ENCODE results near the gene KLK10. TPM values are rescaled to one million over a fixed set of nuclear protein-coding genes. Genes with fewer than 3 reads are reported as not detected.

Gene KLK10
- total RNA-seq, 4 donors from 2014 or later, result 0.27 to 1.3 TPM; not detected in 2

DNA sequence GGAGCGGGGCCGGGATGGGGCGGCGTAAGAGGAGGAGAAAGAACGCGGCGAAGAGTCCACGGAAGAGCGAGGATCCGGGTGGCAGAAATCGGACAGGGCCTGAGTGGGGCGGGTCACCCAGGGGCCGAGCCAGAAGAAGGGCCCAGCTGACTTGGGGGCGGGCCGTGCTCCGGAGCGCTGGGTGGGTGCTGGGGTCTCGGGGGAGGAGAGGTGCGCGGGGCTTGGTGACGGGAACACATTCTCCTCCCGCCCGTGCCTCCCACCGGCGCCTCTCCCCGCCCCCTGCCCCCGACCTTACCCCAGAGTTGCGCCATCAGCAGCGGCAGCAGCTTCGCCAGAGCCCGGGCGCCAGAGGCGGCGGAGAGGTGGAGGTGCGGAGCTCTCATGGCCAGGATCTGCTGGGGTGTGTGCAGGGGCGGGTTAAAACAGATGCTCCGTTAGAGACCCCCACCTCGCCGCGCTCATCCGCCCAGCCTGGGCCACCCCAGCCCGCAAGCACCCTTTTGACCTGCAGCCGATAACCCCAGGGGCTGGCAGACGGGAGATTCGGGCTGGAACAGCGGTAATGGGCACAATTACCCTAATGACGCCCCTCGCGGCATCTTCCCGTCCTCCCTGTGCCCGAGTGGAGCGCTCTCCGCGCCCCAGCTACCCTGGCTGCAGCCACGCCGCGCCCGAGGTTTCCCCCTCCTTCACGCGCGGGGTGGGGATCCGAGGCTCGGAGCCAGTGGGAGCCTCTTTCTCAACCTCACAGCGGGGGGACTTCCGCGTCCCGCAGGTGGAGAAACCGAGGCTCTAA, 565 bp downstream of the KLK10 start:
- Histone ChIP-seq H3K4me3 (peak overlapping the region in 2 of 4 donors; percentile 12 to 18), H3K4me1 (peaks cover 0 to 22% (median 12%) of the 10 kb centered on the region in 4 donors), H3K27ac (no peak overlapping the region), H3K27me3 (peaks cover 68% of the 10 kb centered on the region), H3K36me3 (no peaks in the 10 kb centered on the region), H3K9me3 (no peaks in the 10 kb centered on the region)
- TF ChIP-seq, protein P1, sequence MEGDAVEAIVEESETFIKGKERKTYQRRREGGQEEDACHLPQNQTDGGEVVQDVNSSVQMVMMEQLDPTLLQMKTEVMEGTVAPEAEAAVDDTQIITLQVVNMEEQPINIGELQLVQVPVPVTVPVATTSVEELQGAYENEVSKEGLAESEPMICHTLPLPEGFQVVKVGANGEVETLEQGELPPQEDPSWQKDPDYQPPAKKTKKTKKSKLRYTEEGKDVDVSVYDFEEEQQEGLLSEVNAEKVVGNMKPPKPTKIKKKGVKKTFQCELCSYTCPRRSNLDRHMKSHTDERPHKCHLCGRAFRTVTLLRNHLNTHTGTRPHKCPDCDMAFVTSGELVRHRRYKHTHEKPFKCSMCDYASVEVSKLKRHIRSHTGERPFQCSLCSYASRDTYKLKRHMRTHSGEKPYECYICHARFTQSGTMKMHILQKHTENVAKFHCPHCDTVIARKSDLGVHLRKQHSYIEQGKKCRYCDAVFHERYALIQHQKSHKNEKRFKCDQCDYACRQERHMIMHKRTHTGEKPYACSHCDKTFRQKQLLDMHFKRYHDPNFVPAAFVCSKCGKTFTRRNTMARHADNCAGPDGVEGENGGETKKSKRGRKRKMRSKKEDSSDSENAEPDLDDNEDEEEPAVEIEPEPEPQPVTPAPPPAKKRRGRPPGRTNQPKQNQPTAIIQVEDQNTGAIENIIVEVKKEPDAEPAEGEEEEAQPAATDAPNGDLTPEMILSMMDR (IDR thresholded peaks at IDR 0.05), result no peak
- TF ChIP-seq POLR2A (IDR thresholded peaks at IDR 0.05), result no peak
- TF ChIP-seq EP300 (IDR thresholded peaks at IDR 0.05; ENCODE audit: low read depth), result no peak
- TF ChIP-seq POLR2AphosphoS5 (IDR thresholded peaks at IDR 0.05), result no peak
- in situ Hi-C loops (cut with MboI; ENCODE audit: low pct_ligation_motif_present in 1 of 4, low pct_unique_long_range_greater_than_20kb in 1 of 4, low sequenced_read_pairs in 3 of 4) (no loop called here), intact Hi-C loops (cut with DNase I; ENCODE audit: low total_unique reads) (no loop called here)
- no peak for DNase-seq
- 6% methylated on average over 65 of the region's 68 CpGs; no CpG with 5 or more reads in 1 of the 2 donors for WGBS, 2 donors (ENCODE audit: low coverage in 1 of 2)

DNA sequence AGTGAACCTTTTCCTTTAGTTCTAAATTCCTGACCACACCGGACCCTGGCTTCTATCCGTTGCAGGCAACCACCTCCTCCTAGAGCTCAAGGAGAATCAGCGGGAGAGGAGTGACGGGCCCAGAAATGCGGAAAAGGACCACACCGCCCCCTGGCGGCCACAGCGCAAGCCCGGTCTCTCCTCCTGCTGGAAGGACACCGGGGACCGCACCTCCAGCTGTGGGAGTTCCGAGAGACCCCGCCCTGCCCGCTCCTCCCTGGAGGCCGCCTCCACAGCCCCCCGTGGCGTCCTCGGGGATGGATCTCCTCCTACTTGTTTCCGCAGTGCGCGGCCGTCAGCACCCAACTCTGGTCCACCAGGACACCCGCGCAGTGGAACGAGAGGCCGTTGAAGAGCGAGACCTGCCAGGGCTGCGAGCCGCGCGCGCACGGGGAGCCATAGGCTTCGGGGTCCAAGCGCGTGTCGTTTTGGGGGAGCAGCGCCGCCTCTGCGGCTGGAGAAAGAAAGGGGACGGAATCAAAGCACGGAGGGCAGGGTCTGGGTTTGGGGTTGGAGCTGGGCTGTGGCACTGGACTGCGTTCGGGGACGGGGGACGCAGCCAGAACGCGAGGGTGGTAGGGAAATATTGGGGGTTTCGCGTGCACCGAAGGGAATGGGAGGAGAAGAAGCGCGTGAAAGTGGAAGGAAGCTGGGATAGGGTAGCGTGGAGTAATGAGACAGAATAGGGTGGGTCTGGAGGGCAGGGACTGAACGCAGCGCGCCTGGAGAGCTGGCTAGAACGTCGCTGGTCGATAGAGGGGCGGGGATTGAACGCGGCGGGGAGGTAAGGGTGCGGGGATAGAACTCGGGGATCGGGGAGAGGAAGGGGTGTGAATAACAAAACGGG, 2.5 kb downstream of the KLK10 start:
- intact Hi-C loops (cut with DNase I; ENCODE audit: low total_unique reads) (no loop called here), in situ Hi-C loops (cut with MboI; ENCODE audit: low pct_ligation_motif_present in 1 of 4, low pct_unique_long_range_greater_than_20kb in 1 of 4, low sequenced_read_pairs in 3 of 4) (no loop called here)
- 0 to 9% methylated on average over 16 to 61 of the region's 68 CpGs for WGBS, 2 donors (ENCODE audit: low coverage in 1 of 2)

DNA sequence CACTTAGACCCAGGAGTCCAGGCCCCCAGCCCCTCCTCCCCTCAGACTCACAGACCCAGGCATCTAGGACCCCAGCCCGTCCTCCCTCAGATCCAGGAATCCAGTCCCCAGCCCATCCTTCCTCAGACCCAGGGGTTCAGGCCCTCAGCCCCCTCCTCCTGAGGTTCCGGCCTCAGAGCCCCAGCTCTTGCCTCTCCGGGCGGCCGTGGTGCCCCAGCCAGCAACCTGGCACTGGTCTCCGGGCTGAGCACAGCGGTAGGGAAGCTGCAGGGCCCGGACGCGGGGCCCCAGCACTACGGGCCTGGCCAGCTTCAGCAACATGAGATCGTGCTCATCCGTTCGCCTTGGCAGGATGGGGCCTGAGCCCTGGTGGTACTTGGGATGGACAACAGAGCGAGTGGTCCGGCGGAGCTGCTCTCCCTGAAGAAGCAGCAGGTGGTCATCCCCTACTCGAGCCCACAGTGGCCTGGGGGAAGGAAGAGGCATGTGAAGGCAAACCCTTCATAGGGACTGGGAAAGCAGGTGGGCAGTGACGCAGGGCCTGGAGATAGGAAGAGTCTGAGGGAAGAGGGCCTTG, 3.7 kb downstream of the KLK10 start:
- peaks cover 78% of the 10 kb centered on the region for H3K27me3 ChIP-seq

More for the DNA sequence above, 2.5 kb downstream of the KLK10 start:
- no peak for TF ChIP-seq EP300 (IDR thresholded peaks at IDR 0.05; ENCODE audit: low read depth)
- TF ChIP-seq, protein P1 (IDR thresholded peaks at IDR 0.05), result peak; percentile 50 to 74 (median 62)
- peaks cover 72% of the 10 kb centered on the region for H3K27me3 ChIP-seq
- H3K36me3 ChIP-seq, result no peaks in the 10 kb centered on the region
- no peak overlapping the region for H3K27ac ChIP-seq
- H3K9me3 ChIP-seq, result no peaks in the 10 kb centered on the region
- H3K4me3 ChIP-seq, result peak overlapping the region in 1 of 4 donors; percentile 18
- peaks cover 0 to 22% (median 12%) of the 10 kb centered on the region in 4 donors for H3K4me1 ChIP-seq
- peak; percentile 67 for DNase-seq

DNA sequence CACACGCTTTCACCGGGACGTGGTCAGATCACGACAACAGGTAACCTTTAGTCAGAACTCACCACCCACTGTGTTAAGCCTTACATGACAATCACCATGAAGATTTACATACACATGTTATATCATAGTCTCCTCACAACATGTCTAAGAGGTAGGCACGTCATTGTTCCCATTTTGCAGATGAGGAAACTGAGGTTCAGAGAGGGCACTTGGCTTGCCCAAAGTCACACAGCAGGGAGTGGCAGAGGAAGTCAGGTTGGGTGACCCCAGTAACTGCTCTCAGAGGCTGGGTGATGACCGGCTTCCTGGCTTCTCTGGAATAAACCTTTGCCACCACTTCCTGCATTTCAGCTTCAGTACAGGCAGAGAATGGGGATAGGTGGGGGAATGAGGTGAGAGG, 5.3 kb downstream of the KLK10 start:
- H3K9me3 ChIP-seq, result no peaks in the 10 kb centered on the region
- H3K27me3 ChIP-seq, result peaks cover 74% of the 10 kb centered on the region
- no peak for TF ChIP-seq EP300 (IDR thresholded peaks at IDR 0.05; ENCODE audit: low read depth)
- no peak for TF ChIP-seq POLR2A (IDR thresholded peaks at IDR 0.05)
- TF ChIP-seq, protein P1 (IDR thresholded peaks at IDR 0.05), result no peak
- TF ChIP-seq POLR2AphosphoS5 (IDR thresholded peaks at IDR 0.05), result no peak
- DNase-seq, result no peak
- intact Hi-C loops (cut with DNase I; ENCODE audit: low total_unique reads) (no loop called here), in situ Hi-C loops (cut with MboI; ENCODE audit: low pct_ligation_motif_present in 1 of 4, low pct_unique_long_range_greater_than_20kb in 1 of 4, low sequenced_read_pairs in 3 of 4) (no loop called here)
- 43 to 80% methylated on average over 1 to 6 of the region's 6 CpGs for WGBS, 2 donors (ENCODE audit: low coverage in 1 of 2)
- H3K27ac ChIP-seq, result no peak overlapping the region
- no peaks in the 10 kb centered on the region for H3K36me3 ChIP-seq
- peaks cover 0 to 17% (median 10%) of the 10 kb centered on the region in 4 donors for H3K4me1 ChIP-seq
- H3K4me3 ChIP-seq, result no peak overlapping the region

More for the DNA sequence above, 3.7 kb downstream of the KLK10 start:
- H3K9me3 ChIP-seq, result no peaks in the 10 kb centered on the region
- H3K4me3 ChIP-seq, result no peak overlapping the region
- DNase-seq, result no peak
- H3K27ac ChIP-seq, result no peak overlapping the region
- no peaks in the 10 kb centered on the region for H3K36me3 ChIP-seq
- in situ Hi-C loops (cut with MboI; ENCODE audit: low pct_ligation_motif_present in 1 of 4, low pct_unique_long_range_greater_than_20kb in 1 of 4, low sequenced_read_pairs in 3 of 4), result no loop called here
- peaks cover 0 to 22% (median 12%) of the 10 kb centered on the region in 4 donors for H3K4me1 ChIP-seq
- intact Hi-C loops (cut with DNase I; ENCODE audit: low total_unique reads), result no loop called here
- TF ChIP-seq EP300 (IDR thresholded peaks at IDR 0.05; ENCODE audit: low read depth) (no peak), POLR2A (IDR thresholded peaks at IDR 0.05) (no peak)
- WGBS, 2 donors (ENCODE audit: low coverage in 1 of 2), result 87% methylated on average over 19 of the region's 19 CpGs; no CpG with 5 or more reads in 1 of the 2 donors
